GM12878 (cell line): ENCODE measurements around the gene GRIK2. TPM values are rescaled to one million over a fixed set of nuclear protein-coding genes. Genes with fewer than 3 reads are reported as not detected.

ENCODE experiments used
- ATAC-seq: fragments of 200-7000 bp; cut with Tn5 transposase; 3 replicates; pipeline ENCODE4 v1.9.1; 2020; ENCODE audit warnings: mild to moderate bottlenecking, moderate library complexity
- BruUV-seq: library from RNA; stranded (reverse); fragments of 400-500 nt; replicated peaks from 2 replicates; lab custom pipeline; 2021; lab: Mats Ljungman, UMichigan
- CTCF ChIA-PET: fragments of 300-600 bp; sonication (Branson Sonifier 250); formaldehyde crosslinking; extraction: SDS; loops from one replicate; lab custom pipeline; 2021; ENCODE audit warnings: inconsistent platforms; lab: Yijun Ruan, JAX
- POLR2A ChIA-PET: fragments of 350-600 bp; formaldehyde crosslinking; extraction: SDS; loops from one replicate; lab custom pipeline; 2021; ENCODE audit warnings: inconsistent platforms; lab: Charles Lee
- RAD21 ChIA-PET: fragments of 300-600 bp; sonication (Branson Sonifier 250); formaldehyde crosslinking; loops from one replicate; lab custom pipeline; 2023; ENCODE audit warnings: antibody characterized with exemption; ENCODE audit not compliant: unreplicated experiment; lab: Charles Lee
- SMC1A ChIA-PET: fragments of 300-600 bp; sonication (Branson Sonifier 250); formaldehyde crosslinking; loops from one replicate; lab custom pipeline; 2023; ENCODE audit not compliant: unreplicated experiment, uncharacterized antibody; lab: Charles Lee
- DNase-seq: peaks from one replicate; pipeline ENCODE4 v3.0.0-alpha.2; 2011; ENCODE audit warnings: low read depth, low spot score
- FAIRE-seq: peaks from 3 replicates; lab custom pipeline; 2011; peaks lifted over from hg19 to GRCh38; lab: Jason Lieb, UNC
- H2AFZ ChIP-seq: 2 replicates; pipeline ENCODE4 v1.6.0; 2011; ENCODE audit warnings: low read depth, low read length, control low read depth; ENCODE audit not compliant: control insufficient read depth
- H3K27ac ChIP-seq: 2 replicates; pipeline ENCODE4 v1.5.1; 2011; ENCODE audit warnings: control low read depth; ENCODE audit not compliant: control insufficient read depth, insufficient read depth
- H3K27me3 ChIP-seq, 2 experiments: replicated peaks in 1 of 2; 2 replicates each; pipeline versions ENCODE4 v1.6.0 to v1.6.1; 2011; ENCODE audit warnings: low read length in 1 of 2; ENCODE audit not compliant: control insufficient read depth in 2 of 2, insufficient read depth in 2 of 2
- H3K36me3 ChIP-seq, 2 experiments: 2 replicates each; pipeline ENCODE4 v1.5.1; 2011; ENCODE audit warnings: low read length in 1 of 2; ENCODE audit not compliant: control insufficient read depth in 2 of 2, insufficient read depth in 2 of 2
- H3K4me1 ChIP-seq: 2 replicates; pipeline ENCODE4 v1.6.1; 2011; ENCODE audit warnings: mild to moderate bottlenecking, low read length, moderate library complexity, mixed read lengths; ENCODE audit not compliant: control insufficient read depth, insufficient read depth
- H3K4me2 ChIP-seq: 2 replicates; pipeline ENCODE4 v1.6.0; 2011; ENCODE audit warnings: control low read depth; ENCODE audit not compliant: control insufficient read depth, insufficient read depth
- H3K4me3 ChIP-seq: fragments of 200-600 bp; sonication (generic); 2 replicates; pipeline ENCODE4 v1.5.1; 2016
- H3K79me2 ChIP-seq: 2 replicates; pipeline ENCODE4 v1.6.0; 2011; ENCODE audit warnings: low read length; ENCODE audit not compliant: control insufficient read depth, insufficient read depth
- H3K9ac ChIP-seq: 2 replicates; pipeline ENCODE4 v1.8.0; 2011; ENCODE audit warnings: low read length, control low read depth, mixed read lengths; ENCODE audit not compliant: control insufficient read depth, insufficient read depth
- H3K9me3 ChIP-seq: replicated peaks from 3 replicates; pipeline ENCODE4 v1.5.1; 2011; ENCODE audit warnings: mild to moderate bottlenecking, low read length; ENCODE audit not compliant: control insufficient read depth, insufficient read depth
- H4K20me1 ChIP-seq: 2 replicates; pipeline ENCODE4 v1.6.0; 2011; ENCODE audit not compliant: control insufficient read depth, insufficient read depth
- BMI1 ChIP-seq: fragments of 450-650 bp; IDR thresholded peaks from 2 replicates; pipeline ENCODE4 v1.6.1; 2016; ENCODE audit warnings: mild to moderate bottlenecking, moderate library complexity, borderline replicate concordance
- CBX5 ChIP-seq: sonication (generic); IDR thresholded peaks from 2 replicates; pipeline ENCODE4 v1.6.1; 2016; ENCODE audit warnings: low read depth, moderate library complexity, mild to moderate bottlenecking, inconsistent platforms
- CEBPB ChIP-seq, 2 experiments: fragments of 150-350 bp in 1 of 2; IDR thresholded peaks; 2 replicates each; pipeline ENCODE4 v1.6.1; 2012 to 2014; ENCODE audit warnings: low read depth in 2 of 2, low read length in 2 of 2, borderline replicate concordance in 1 of 2, inconsistent platforms in 1 of 2
- CREB1 ChIP-seq: IDR thresholded peaks from 2 replicates; pipeline ENCODE4 v1.6.1; 2012; ENCODE audit warnings: low read depth, mild to moderate bottlenecking, inconsistent platforms
- CREM ChIP-seq: IDR thresholded peaks from 2 replicates; pipeline ENCODE4 v1.6.1; 2014; ENCODE audit warnings: antibody characterized with exemption, low read depth
- FOS ChIP-seq: IDR thresholded peaks from 3 replicates; pipeline ENCODE4 v1.6.1; 2011; ENCODE audit warnings: borderline replicate concordance; ENCODE audit not compliant: insufficient read length; ENCODE audit errors: extremely low read depth
- IRF4 ChIP-seq: IDR thresholded peaks from 2 replicates; pipeline ENCODE4 v1.6.1; 2011; ENCODE audit warnings: low read depth, low read length
- MTA3 ChIP-seq: IDR thresholded peaks from 2 replicates; pipeline ENCODE4 v1.6.1; 2012; ENCODE audit warnings: low read length, inconsistent platforms, borderline replicate concordance
- MXI1 ChIP-seq: fragments of 150-350 bp; IDR thresholded peaks from 2 replicates; pipeline ENCODE4 v1.6.1; 2011; ENCODE audit warnings: low read depth, mild to moderate bottlenecking, inconsistent platforms, low read length, improper control_type of control experiment
- MYC ChIP-seq: IDR thresholded peaks from 2 replicates; pipeline ENCODE4 v1.6.1; 2011; ENCODE audit warnings: mild to moderate bottlenecking, low read length, moderate library complexity, inconsistent platforms; ENCODE audit not compliant: insufficient read depth, insufficient replicate concordance, insufficient read length, severe bottlenecking
- NBN ChIP-seq: fragments of 450-650 bp; IDR thresholded peaks from 2 replicates; pipeline ENCODE4 v1.6.1; 2016
- SMC3 ChIP-seq: IDR thresholded peaks from 2 replicates; pipeline ENCODE4 v1.6.1; 2011; ENCODE audit warnings: low read length, improper control_type of control experiment, borderline replicate concordance
- SREBF2 ChIP-seq: IDR thresholded peaks from 2 replicates; pipeline ENCODE4 v1.6.1; 2012; ENCODE audit warnings: mild to moderate bottlenecking, low read length
- TCF7 ChIP-seq: IDR thresholded peaks from 2 replicates; pipeline ENCODE4 v1.6.1; 2014; ENCODE audit warnings: antibody characterized with exemption, borderline replicate concordance
- WRNIP1 ChIP-seq: IDR thresholded peaks from 2 replicates; pipeline ENCODE4 v1.6.1; 2011; ENCODE audit warnings: low read depth, low read length, improper control_type of control experiment, borderline replicate concordance
- ZNF384 ChIP-seq: IDR thresholded peaks from 2 replicates; pipeline ENCODE4 v1.6.1; 2012; ENCODE audit warnings: low read depth, mild to moderate bottlenecking, low read length, improper control_type of control experiment, borderline replicate concordance
- ZNF622 ChIP-seq: fragments of 450-650 bp; IDR thresholded peaks from 2 replicates; pipeline ENCODE4 v1.6.1; 2017; ENCODE audit warnings: mild to moderate bottlenecking, inconsistent platforms
- WGBS: methylation state at CpG from one replicate; pipeline ENCODE4 v1.1.6; 2016; ENCODE audit warnings: low lambda C conversion rate; ENCODE audit not compliant: insufficient replicate concordance, insufficient coverage; ENCODE audit errors: missing lambda C conversion rate; 5-methylcytosine and 5-hydroxymethylcytosine counted together
- in situ Hi-C: fragments of 300-500 bp; cut with MboI; formaldehyde crosslinking; loops from 9 replicates; pipeline ENCODE4 v1.14.3; 2018; ENCODE audit warnings: mixed read lengths
- intact Hi-C: fragments of 100-400 bp; cut with micrococcal nuclease; formaldehyde crosslinking; loops from one replicate; pipeline ENCODE4 v1.14.2; 2022; ENCODE audit not compliant: unreplicated experiment
- polyA plus RNA-seq, 11 experiments: library from polyadenylated mRNA; depleted of rRNA in 4 of 11; unstranded in 6 of 11; stranded (reverse) in 5 of 11; fragments of >200 nt; fragmentation: Nextera tagmentation in 4 of 11; fragmentation: Illumina TruSeq in 1 of 11; extraction: Ambion mirVana in 4 of 11; extraction: Trizol in 1 of 11; gene quantifications; 1 replicate in 1 of 11; 2 replicates in 10 of 11; pipeline versions ENCODE4 v1.2.1 to v1.2.3, GENCODE V29; 2011 to 2016; ENCODE audit warnings: inconsistent platforms in 2 of 11, missing spikeins in 2 of 11, low read depth in 1 of 11
- total RNA-seq, 4 experiments: library from RNA; depleted of rRNA in 3 of 4; stranded (reverse); fragments of >200 nt in 3 of 4; fragmentation: Illumina TruSeq in 1 of 4; extraction: Trizol in 1 of 4; gene quantifications; 2 replicates each; pipeline versions ENCODE4 v1.2.1 to v1.2.3, GENCODE V29; 2013 to 2021
- TF ChIP-seq, protein P1 (sequence below): fragments of 450-650 bp; IDR thresholded peaks from 2 replicates; pipeline ENCODE4 v1.6.1; 2017; ENCODE audit warnings: antibody characterized with exemption, mild to moderate bottlenecking, moderate library complexity
- TF ChIP-seq, protein P2 (sequence below): IDR thresholded peaks from 2 replicates; pipeline ENCODE4 v1.6.1; 2011; ENCODE audit warnings: borderline replicate concordance, low read depth, mild to moderate bottlenecking, moderate library complexity, low read length; ENCODE audit not compliant: insufficient read depth, poor library complexity, severe bottlenecking
- TF ChIP-seq, protein P3 (sequence below): fragments of 450-650 bp; IDR thresholded peaks from 2 replicates; pipeline ENCODE4 v1.6.1; 2017; ENCODE audit warnings: mild to moderate bottlenecking, low read depth, inconsistent platforms; ENCODE audit not compliant: poor library complexity, severe bottlenecking

The GRIK2 gene
- total and polyA plus RNA-seq, 10 of the 15 experiments (the other 5 are each of a cell fraction or from before 2014, with no cell fraction given), result not detected

DNA sequence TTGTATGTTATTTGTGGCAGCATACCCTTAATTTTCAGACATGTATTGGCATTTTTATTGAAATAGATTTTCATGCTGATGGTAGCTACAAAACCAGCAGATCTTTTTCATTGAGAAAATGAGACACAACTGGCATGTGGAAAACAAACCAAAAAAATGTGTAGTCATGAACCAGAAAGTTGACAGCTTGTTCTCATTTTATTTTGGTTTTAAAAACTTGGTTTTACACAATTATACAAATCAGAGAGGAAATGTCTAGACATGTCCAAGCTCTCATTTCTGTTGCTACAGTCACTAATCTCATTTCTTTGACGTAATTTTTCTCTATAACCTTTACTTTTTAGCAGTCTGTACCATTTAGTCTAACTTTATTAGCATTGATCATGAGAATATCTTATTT is 85.4 kb downstream of the GRIK2 start:
- intact Hi-C loops (no loop called here), in situ Hi-C loops (no loop called here)
- ATAC-seq, result no peak
- Histone ChIP-seq H4K20me1 (no peaks in the 10 kb centered on the region), H3K9me3 (no peaks in the 10 kb centered on the region), H3K9ac (no peak overlapping the region), H3K4me1 (no peaks in the 10 kb centered on the region), H3K4me3 (no peak overlapping the region), H2AFZ (no peak overlapping the region), H3K36me3 (no peaks in the 10 kb centered on the region), H3K27me3 (no peaks in the 10 kb centered on the region), H3K4me2 (no peak overlapping the region), H3K79me2 (no peaks in the 10 kb centered on the region), H3K27ac (no peak overlapping the region)
- BruUV-seq, result no TSS peak
- RAD21 ChIA-PET, result interaction anchor here (0.7 kb wide), 1 partner anchor 52 kb away, joined by 3 read pairs; no protein-coding TSS in a partner anchor
- TF ChIP-seq NBN (no peak), CREM (no peak), ZNF622 (no peak), MTA3 (no peak), ZNF384 (no peak), MYC (no peak), FOS (no peak), CEBPB (IDR thresholded peaks at IDR 0.05; ENCODE audit: borderline replicate concordance in 1 of 2, low read depth in 2 of 2, low read length in 2 of 2) (no peak), IRF4 (no peak), CBX5 (no peak), MXI1 (no peak), CREB1 (no peak), TCF7 (no peak), WRNIP1 (no peak), SREBF2 (no peak), SMC3 (no peak), BMI1 (no peak)
- TF ChIP-seq, protein P1, sequence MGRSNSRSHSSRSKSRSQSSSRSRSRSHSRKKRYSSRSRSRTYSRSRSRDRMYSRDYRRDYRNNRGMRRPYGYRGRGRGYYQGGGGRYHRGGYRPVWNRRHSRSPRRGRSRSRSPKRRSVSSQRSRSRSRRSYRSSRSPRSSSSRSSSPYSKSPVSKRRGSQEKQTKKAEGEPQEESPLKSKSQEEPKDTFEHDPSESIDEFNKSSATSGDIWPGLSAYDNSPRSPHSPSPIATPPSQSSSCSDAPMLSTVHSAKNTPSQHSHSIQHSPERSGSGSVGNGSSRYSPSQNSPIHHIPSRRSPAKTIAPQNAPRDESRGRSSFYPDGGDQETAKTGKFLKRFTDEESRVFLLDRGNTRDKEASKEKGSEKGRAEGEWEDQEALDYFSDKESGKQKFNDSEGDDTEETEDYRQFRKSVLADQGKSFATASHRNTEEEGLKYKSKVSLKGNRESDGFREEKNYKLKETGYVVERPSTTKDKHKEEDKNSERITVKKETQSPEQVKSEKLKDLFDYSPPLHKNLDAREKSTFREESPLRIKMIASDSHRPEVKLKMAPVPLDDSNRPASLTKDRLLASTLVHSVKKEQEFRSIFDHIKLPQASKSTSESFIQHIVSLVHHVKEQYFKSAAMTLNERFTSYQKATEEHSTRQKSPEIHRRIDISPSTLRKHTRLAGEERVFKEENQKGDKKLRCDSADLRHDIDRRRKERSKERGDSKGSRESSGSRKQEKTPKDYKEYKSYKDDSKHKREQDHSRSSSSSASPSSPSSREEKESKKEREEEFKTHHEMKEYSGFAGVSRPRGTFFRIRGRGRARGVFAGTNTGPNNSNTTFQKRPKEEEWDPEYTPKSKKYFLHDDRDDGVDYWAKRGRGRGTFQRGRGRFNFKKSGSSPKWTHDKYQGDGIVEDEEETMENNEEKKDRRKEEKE, result no peak
- TF ChIP-seq, protein P2, sequence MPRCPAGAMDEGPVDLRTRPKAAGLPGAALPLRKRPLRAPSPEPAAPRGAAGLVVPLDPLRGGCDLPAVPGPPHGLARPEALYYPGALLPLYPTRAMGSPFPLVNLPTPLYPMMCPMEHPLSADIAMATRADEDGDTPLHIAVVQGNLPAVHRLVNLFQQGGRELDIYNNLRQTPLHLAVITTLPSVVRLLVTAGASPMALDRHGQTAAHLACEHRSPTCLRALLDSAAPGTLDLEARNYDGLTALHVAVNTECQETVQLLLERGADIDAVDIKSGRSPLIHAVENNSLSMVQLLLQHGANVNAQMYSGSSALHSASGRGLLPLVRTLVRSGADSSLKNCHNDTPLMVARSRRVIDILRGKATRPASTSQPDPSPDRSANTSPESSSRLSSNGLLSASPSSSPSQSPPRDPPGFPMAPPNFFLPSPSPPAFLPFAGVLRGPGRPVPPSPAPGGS, result no peak
- TF ChIP-seq, protein P3, sequence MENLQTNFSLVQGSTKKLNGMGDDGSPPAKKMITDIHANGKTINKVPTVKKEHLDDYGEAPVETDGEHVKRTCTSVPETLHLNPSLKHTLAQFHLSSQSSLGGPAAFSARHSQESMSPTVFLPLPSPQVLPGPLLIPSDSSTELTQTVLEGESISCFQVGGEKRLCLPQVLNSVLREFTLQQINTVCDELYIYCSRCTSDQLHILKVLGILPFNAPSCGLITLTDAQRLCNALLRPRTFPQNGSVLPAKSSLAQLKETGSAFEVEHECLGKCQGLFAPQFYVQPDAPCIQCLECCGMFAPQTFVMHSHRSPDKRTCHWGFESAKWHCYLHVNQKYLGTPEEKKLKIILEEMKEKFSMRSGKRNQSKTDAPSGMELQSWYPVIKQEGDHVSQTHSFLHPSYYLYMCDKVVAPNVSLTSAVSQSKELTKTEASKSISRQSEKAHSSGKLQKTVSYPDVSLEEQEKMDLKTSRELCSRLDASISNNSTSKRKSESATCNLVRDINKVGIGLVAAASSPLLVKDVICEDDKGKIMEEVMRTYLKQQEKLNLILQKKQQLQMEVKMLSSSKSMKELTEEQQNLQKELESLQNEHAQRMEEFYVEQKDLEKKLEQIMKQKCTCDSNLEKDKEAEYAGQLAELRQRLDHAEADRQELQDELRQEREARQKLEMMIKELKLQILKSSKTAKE, result no peak
- no peak for FAIRE-seq
- CTCF ChIA-PET, result no interaction called here
- SMC1A ChIA-PET, result no interaction called here
- WGBS, result 10% methylated on average over 1 of the region's 1 CpG
- POLR2A ChIA-PET, result interaction anchor here (0.7 kb wide), 1 partner anchor 81 kb away, joined by 6 read pairs; no protein-coding TSS in a partner anchor
- DNase-seq, result no peak
